HG03108 (cell line): Measurements from ENCODE around the gene GH1.
"Not testable (repeated sequence)": the region's sequence is repeated elsewhere in the genome, so short reads cannot be mapped to it uniquely, and the experiment has no call there.

ENCODE experiments used
- ATAC-seq: cut with Tn5 transposase; IDR thresholded peaks from one replicate; pipeline ENCODE4 v1.9.1; 2021; ENCODE audit warnings: moderate library complexity; ENCODE audit not compliant: unreplicated experiment

GH1 gene

DNA sequence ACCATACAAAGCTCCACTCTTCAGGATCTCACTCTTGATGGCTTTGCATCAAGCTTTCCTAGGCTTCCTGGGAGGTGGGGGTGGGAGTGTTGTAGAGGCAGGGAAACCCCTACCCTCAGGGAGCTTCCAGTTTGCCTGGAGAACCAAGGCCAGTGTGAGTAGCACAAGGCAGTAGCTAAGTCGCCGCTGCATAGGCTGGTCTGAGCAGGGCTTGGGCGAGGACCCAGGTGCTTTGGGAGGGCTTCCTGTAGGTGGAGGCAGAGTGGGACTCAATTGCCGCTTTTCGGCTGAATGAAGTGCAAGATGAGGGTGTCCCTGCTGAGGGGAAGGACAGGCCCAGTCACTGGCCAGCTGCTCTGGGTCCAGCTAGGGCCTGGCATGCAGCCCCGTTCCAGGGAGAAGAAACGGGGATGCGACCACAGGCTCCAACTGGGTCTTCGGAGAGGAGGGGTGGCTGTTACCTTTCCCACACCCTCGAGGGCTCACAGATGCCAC is 9.6 kb upstream of the GH1 start:
- ATAC-seq, result no peak

DNA sequence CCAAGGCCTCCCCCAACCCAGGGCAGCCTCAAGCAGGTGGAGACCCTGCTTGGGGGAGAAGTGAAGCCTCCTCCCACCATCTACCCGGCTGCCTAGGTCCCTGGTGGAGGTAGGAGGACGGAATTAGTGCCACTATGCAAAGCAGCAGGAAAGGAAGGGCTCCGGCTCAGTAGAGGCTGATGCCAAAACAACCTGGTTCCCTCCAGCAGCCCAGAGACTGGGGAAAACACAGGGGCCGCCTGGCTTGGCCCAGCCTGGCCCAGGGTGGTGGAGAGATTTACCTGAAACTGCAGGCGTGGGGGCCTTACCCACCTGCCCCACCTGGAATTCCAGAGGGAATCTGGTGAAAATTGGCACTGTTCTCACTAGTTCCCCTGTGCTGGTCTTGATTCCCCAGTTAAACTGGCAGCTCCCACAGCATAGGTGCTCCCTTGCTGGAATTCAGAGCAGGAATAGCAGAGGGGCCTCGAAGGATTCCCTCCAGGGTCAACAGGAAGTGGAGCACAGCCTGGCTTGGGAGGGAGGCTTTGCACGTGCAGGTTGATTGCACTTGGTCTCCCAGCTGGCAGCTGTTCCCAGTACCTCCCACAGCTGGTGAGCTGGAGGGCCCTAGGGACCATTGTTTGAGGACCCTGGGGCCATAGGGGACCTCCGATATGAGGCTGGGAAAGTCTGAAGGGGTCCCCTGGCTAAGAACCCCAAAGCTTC is 9.0 kb upstream of the GH1 start:
- no peak for ATAC-seq

DNA sequence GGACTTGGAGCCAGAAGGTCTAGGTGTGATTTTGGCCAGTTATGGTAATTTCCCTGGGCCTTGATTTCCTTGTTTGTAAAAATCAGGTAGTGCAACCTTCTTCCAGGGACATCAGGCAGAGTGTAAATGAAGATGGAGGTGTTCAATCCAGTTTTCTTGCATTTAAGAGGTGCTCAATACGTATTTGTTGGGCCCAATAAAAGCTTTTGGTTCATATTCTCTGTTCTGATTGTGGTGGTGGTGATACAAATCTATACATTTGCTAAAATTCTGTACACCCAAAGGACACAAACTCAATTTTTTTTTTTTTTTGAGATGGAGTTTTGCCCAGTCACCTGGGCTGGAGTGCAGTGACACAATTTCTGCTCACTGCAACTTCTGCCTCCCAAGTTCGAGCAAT is 7.5 kb upstream of the GH1 start:
- no peak for ATAC-seq

DNA sequence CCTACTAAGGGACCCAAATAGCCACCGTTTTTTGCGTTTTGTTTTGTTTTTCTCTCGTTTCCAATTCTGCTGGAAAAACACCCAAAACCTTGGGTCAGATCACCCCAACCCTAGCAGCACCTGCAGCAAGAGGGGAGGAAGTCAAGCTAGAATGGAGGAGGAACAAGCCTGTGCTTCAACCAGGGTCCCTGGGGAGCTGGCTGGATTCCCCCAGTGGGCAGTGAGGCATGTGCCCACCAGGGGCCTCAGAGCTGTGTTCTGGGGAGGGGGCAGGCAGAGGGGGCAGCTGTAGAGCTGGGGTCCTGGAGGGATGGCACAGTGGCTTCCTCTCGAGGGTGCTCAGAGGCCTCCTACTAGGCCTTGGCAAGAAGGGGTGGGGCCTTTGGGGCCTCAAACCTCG is 7.0 kb upstream of the GH1 start:
- ATAC-seq, result no peak

DNA sequence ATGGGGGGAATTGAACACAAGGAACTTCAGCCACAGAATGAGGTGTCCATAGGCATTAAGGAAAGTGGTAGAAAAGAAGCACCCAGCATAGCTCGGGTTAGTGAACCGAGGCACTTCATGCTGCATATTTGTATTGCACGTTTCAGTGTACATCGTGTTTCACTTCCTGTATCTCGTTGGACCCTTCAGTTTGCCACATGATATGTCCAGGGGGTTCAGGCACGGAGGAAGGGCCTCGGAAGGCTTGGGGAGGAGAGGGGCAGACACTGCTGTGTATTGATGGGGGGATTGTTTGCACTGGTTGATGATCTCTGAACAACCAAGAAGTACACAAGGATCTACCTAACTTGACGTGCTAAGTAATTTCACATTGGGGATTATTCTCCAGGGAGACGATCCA is 3.8 kb upstream of the GH1 start:
- not testable (repeated sequence) for ATAC-seq

DNA sequence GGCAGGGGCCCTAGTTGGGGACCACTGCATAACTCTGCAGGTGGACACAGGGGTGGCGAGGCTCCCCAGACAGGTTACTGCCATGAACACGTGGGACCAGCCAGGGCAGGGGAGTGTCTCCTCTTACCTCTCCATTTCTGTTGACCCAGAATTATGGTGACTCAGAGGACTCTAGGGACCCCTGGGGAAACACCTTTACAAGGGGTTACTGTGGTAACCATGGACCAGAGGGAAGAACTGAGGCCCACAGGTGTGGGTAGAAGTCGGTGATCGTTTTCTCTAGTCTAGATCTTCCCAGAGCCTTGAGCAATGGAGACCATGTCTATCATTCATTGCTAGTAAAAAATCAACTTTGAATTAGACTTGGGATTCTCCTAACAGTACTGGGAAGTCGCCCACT is 2.1 kb upstream of the GH1 start:
- ATAC-seq, result not testable (repeated sequence)

DNA sequence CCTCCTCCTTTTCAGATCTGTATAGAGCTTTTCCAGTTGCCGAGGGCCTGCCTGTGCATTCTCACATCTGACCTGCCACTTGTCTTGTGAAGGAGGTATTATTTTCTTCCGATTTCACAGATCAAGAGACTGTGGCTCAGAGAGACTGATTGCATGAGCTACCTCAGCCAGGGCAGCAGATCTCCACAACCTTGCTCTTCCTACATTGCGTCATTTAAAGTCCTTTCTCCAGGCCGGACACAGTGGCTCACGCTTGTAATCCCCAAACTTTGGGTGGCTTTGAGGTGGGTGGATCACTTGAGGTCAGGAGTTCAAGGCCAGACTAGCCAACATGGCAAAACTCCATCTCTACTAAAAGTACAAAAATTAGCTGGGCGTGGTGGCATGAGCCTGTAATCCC is 1.4 kb upstream of the GH1 start:
- ATAC-seq, result not testable (repeated sequence)

DNA sequence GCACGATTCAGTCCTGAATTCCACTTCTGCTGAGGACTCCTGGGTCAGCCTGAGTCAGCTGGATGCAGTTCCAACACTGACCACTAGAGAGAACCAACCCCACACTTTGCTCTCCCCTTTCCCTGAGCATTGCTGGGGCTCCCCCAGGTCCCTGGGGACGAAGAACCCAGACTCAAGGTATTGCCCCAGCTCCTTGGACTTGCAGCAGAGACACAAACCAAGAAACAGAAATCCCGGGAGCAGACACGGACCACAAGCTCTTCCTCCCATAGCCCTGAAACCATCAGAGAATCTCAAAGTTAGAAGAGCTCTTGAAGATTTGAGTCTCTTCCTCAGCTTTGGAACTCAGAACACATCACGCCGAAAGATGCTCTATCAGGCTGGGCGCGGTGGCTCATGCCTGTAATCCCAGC is 678 bp upstream of the GH1 start:
- peak; percentile 62 for ATAC-seq

DNA sequence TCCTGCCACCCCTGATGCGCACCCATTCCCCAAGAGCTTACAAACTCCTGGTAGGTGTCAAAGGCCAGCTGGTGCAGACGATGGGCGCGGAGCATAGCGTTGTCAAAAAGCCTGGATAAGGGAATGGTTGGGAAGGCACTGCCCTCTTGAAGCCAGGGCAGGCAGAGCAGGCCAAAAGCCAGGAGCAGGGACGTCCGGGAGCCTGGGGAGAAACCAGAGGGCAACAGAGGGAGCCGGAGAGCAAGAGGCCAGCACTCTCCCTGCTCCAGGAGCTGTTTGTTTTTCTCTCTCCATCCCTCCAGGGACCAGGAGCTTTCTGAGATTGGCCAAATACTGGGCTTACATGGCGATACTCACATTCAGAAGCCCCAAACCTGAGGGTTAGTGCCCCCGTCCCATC is 334 bp downstream of the GH1 start:
- no peak for ATAC-seq

DNA sequence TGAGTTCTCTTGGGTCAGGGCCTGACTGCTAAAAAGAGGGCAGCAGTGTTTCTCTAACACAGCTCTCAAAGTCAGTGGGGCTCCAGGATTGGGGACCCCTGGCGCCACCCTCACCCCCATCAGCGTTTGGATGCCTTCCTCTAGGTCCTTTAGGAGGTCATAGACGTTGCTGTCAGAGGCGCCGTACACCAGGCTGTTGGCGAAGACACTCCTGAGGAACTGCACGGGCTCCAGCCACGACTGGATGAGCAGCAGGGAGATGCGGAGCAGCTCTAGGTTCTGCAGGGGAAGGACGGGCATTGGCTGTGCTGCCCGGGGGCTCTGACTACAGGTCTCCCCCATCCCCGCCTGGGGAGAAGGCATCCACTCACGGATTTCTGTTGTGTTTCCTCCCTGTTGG is 993 bp downstream of the GH1 start:
- ATAC-seq, result no peak

DNA sequence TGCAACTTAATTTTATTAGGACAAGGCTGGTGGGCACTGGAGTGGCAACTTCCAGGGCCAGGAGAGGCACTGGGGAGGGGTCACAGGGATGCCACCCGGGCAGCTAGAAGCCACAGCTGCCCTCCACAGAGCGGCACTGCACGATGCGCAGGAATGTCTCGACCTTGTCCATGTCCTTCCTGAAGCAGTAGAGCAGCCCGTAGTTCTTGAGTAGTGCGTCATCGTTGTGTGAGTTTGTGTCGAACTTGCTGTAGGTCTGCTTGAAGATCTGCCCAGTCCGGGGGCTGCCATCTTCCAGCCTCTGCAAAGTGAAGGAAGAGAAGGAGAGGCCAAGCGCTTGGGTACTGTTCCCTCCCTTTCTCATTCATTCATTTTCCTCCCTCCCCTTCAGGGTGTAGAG is 1.4 kb downstream of the GH1 start:
- not testable (repeated sequence) for ATAC-seq

DNA sequence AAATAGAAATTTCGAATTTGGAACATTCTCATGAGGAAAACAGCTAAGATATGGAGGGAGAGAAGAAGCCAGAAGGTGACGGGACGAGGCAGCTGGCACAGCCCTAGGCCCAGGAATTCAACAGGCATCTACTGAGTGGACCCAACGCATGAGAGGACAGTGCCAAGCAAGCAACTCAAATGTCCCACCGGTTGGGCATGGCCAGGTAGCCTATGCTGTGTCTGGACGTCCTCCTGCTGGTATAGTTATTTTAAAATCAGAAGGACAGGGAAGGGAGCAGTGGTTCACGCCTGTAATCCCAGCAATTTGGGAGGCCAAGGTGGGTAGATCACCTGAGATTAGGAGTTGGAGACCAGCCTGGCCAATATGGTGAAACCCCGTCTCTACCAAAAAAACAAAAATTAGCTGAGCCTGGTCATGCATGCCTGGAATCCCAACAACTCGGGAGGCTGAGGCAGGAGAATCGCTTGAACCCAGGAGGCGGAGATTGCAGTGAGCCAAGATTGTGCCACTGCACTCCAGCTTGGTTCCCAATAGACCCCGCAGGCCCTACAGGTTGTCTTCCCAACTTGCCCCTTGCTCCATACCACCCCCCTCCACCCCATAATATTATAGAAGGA is 2.0 kb downstream of the GH1 start:
- ATAC-seq, result no peak

DNA sequence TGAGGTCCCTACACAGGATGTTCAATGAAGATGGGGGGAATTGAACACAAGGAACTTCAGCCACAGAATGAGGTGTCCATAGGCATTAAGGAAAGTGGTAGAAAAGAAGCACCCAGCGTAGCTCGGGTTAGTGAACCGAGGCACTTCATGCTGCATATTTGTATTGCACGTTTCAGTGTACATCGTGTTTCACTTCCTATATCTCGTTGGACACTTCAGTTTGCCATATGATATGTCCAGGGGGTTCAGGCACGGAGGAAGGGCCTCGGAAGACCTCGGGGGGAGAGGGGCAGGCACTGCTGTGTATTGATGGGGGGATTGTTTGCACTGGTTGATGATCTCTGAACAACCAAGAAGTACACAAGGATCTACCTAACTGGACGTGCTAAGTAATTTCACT is 2.9 kb downstream of the GH1 start:
- ATAC-seq, result peak; percentile 48

DNA sequence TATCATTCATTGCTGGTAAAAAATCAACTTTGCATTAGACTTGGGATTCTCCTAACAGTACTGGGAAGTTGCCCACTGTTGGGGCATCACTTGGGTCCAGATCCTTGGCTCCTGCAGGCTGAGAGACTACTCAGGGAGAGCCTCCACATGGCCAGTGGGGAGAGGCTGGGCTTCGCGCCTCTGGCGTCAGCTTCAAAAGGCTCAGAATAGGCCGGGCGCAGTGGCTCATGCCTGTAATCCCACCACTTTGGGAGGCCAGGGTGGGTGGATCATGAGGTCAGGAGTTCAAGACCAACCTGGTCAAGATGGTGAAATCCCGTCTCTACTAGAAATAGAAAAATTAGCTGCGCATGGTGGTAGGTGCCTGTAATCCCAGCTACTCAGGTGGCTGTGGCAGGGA is 4.2 kb downstream of the GH1 start:
- no peak for ATAC-seq

DNA sequence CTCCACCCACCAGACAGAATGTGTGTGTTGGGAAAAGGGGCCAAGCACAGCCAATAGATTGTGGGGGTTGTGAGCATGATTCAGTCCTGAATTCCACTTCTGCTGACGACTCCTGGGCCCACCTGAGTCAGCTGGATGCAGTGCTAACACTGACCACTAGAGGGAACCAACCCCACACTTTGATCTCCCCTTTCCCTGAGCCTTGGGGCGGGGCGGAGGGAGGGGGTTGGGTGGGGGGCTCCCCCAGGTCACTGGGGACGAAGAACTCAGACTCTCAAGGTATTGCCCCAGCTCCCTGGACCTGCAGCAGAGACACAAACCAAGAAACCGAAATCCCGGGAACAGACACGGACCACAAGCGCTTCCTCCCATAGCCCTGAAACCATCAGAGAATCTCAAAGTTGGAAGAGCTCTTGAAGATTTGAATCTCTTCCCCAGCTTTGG is 7.0 kb downstream of the GH1 start:
- no peak for ATAC-seq

DNA sequence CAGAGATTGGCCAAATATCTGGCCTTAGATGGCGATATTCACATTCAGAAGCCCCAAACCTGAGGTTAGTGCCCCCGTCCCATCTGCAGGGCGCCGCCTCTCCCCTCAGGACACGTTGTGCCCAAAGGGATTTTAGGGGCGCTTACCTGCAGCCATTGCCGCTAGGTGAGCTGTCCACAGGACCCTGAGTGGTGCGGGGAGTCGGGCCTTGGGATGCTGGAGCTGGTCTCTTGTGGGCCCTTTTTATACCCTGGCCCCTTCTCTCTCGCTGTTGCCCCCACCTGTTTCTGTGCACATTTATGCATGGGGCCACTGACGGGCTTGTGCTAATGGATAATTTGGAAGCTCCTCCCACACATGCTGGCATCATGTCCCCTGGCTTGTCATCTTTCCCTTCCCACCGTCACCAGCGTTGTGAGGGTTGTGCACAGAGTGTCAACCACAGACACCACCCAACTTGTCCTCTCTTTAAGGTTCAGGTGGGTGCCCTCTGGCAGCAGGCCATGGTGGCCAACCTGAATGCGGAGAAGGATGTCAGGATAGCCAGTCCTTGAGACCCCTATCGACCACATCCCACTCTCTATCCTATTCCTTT is 7.5 kb downstream of the GH1 start, which contains the start of gene CSHL1:
CSHL1 (minus strand) TSS at position 218 of the 595 bp plus-strand sequence; CDS start at position 156, 62 bp downstream.
- ATAC-seq, result no peak

DNA sequence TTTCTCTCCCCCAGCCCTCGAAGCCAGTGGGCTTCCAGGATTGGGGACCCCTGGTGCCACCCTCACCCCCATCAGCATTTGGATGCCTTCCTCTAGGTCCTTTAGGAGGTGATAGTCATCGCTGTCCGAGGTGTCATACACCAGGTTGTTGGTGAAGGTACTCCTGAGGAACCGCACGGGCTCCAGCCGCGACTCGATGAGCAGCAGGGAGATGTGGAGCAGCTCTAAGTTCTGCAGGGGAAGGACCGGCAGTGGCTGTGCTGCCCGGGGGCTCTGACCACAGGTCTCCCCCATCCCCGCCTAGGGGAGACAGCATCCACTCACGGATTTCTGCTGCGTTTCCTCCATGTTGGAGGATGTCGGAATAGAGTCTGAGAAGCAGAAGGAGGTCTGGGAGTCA is 8.5 kb downstream of the GH1 start:
- ATAC-seq, result no peak

DNA sequence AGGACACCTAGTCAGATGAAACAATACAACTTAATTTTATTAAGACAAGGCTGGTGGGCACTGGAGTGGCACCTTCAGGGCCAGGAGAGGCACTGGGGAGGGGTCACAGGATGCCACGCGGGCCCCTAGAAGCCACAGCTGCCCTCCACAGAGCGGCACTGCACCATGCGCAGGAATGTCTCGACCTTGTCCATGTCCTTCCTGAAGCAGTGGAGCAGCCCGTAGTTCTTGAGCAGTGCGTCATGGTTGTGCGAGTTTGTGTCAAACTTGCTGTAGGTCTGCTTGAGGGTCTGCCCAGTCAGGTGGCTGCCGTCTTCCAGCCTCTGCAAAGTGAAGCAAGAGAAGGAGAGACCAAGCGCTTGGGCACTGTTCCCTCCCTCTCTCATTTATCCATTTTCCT is 9.1 kb downstream of the GH1 start:
- ATAC-seq, result not testable (repeated sequence)

DNA sequence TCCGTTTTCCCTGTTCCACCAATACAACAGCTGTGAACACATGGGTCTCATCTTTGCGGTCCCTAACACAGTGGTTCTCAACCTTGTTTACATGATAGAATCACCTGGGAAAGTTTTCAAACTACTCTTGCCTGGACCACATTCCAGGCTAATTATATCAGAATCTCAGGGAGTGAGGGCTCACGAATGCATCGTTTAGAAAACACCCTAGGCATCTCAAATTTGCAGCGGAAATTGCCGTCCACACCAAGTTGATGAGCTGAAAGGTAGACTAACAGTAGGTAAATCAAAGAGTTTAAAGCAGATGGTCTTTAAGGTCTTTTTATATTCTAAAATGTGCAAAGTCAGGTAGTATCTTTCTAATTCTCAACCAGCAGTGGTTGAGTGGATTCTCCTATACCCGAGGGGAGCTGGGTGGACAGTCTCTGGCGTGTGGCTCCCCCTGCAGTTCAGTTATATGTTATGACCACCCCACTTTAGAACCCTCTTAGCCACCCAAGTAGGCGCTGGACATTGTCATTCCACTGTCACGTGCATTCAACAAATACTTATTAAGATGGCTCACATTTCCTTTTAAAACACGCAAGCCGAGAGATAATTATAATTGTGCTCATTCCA is 11.4 kb downstream of the GH1 start:
- not testable (repeated sequence) for ATAC-seq

DNA sequence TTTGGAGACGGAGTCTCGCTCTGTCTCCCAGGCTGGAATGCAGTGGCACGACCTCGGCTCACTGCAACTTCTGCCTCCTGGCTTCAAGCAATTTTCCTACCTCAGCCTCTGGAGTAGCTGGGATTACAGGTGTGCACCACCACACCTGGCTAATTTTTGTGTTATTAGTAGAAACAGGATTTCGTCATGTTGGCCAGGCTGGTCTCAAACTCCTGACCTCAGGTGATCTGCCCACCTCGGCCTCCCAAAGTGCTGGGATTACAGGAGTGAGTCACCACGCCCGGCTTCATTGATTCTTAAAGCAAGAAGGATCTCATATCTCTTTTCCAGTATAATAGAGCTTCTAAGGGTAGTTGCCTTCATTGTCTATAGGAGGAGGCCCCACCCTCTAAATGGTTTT is 13.8 kb downstream of the GH1 start:
- ATAC-seq, result not testable (repeated sequence)

DNA sequence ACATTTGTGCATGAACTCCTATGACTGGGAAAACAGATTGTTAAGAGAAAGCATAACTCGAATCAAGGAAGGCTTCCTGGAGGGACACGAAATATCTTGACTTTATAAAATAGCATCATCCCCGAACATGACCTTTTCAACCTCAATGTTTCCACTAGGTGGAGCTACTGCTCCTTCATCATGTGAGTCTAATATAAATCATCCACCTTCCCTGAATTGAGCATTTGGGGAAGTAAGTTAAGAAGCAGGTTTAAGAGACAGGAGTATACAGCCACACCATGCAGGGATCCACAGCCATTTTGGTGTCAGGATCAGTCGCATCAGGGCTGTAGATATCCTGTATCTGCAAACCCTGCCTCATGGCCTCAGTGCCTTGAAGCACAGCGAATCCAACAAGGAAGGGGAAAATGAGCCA is 14.8 kb downstream of the GH1 start:
- not testable (repeated sequence) for ATAC-seq

DNA sequence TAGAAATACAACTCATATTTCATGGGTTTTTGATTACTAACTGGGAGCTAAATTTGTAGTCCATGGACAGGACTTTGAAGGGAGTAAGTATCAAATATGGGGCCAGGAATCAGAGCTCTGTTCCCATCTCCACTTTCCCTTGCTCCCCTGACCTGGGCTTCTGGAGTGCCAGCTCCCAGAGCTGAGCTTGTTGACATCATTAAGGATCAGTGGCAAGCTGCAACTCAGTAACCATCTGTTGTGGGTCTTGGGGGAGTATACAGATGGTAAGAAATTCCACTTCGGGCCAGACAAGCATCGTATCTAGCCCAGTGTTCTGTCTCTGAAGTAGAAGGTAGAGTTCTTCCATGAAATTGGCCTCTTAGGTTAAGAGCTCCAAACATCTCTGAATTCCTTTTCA is 16.7 kb downstream of the GH1 start:
- ATAC-seq, result not testable (repeated sequence)
